Astrocyte of the cerebellum (primary cell): ENCODE measurements around the gene DPYSL5.
"Not testable (repeated sequence)": the region's sequence is repeated elsewhere in the genome, so short reads cannot be mapped to it uniquely, and the experiment has no call there.

Source experiments
- DNase-seq: peaks from one replicate; pipeline ENCODE4 v3.0.0-alpha.2; 2011; ENCODE audit warnings: low read depth
- H3K4me3 ChIP-seq: 2 replicates; pipeline ENCODE4 v1.5.1; 2011; ENCODE audit warnings: mild to moderate bottlenecking, low read depth, low read length, moderate library complexity
- in situ Hi-C: cut with HindIII; loops from 2 replicates; pipeline ENCODE4 v1.10.0; 2017; ENCODE audit warnings: low sequenced_read_pairs
- TF ChIP-seq, protein P1 (sequence below): IDR thresholded peaks from 2 replicates; pipeline ENCODE4 v1.5.1; 2012; ENCODE audit warnings: low read length, low read depth, moderate library complexity, mild to moderate bottlenecking; ENCODE audit errors: missing control alignments

DPYSL5 gene

DNA sequence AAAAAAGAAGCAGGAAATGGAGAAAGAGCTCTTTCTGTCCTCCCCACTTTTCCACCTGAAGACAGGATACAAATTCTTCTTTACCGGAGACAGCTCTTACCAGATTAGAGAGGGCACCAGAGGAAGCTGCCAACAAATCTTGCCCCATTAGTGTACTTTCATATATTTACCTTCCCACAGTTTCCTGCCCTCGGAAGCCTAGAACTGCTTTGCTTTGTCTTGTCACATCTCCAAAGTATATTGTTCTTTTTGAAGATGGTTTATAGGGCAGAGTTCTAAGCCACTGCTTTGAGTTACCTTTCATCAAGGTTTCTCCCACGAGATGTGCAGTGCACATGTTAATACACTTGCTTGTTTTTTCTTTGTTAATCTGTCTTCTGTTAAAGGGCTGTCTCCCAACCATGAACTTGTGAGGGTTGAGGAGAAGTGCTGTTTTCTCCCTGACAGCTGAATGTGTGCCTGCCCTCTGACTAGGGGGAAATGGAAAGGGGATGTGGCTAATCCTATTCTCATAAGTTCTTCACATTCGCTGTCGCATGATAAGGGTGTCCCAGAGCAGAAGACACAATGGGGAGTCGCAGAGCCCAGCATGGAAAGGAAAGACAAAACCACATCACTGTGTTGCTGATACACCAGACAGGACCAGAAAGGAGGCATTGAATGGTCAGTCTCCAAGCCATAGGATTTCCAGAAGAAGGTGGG is 37.9 kb upstream of the DPYSL5 start:
- H3K4me3 ChIP-seq, result no peak overlapping the region
- no peak for DNase-seq
- TF ChIP-seq, protein P1, sequence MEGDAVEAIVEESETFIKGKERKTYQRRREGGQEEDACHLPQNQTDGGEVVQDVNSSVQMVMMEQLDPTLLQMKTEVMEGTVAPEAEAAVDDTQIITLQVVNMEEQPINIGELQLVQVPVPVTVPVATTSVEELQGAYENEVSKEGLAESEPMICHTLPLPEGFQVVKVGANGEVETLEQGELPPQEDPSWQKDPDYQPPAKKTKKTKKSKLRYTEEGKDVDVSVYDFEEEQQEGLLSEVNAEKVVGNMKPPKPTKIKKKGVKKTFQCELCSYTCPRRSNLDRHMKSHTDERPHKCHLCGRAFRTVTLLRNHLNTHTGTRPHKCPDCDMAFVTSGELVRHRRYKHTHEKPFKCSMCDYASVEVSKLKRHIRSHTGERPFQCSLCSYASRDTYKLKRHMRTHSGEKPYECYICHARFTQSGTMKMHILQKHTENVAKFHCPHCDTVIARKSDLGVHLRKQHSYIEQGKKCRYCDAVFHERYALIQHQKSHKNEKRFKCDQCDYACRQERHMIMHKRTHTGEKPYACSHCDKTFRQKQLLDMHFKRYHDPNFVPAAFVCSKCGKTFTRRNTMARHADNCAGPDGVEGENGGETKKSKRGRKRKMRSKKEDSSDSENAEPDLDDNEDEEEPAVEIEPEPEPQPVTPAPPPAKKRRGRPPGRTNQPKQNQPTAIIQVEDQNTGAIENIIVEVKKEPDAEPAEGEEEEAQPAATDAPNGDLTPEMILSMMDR, result no peak
- in situ Hi-C loops, result no loop called here

GRCh38 chr2:26811261-26811660 is 36.7 kb upstream of the DPYSL5 start:
- in situ Hi-C loops, result no loop called here

DNA sequence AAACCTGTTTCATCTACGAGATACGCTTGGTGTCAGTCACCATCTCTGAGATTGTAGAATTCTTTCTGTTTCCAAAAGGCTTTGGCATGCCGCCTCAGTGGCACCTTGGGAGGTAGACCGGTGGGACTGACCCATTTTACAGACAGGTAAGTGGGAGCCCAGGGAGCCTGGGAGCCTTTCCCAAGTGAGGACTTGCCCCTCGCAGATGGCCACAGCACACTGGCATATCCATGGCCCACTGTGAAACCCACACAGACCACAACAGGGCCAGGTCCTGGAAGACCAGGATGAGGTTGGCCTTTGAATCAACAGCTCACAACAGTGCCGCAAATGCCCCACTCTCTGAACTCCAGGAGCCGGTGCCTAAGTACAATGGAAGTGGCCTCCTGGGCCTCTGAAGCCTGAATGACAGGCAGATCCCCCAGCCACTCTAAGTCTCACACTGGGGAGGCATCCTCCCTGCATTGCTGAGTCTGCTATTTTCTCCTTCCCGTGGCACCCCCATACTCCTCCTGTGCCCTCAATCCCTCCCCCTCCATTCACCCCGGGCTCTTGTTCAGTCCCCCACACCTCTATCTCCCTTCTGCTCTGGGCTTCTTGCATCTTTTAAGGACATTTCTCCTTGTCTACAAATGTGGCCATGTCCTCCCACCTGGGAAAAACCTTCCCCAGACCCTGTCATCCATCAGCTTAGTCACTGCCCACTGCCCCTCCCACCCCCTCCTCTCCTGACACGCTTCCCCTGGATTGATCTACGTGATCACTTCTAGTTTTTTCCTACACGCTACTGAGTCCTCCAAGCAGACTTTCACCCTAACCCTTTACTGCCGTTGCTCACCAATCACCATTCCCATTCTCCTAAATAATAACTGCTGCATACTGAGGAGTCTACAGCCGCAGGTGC is 35.9 kb upstream of the DPYSL5 start:
- TF ChIP-seq, protein P1, result no peak
- in situ Hi-C loops, result no loop called here
- no peak overlapping the region for H3K4me3 ChIP-seq
- no peak for DNase-seq

More at GRCh38 chr2:26811261-26811660, 36.7 kb upstream of the DPYSL5 start:
- no peak overlapping the region for H3K4me3 ChIP-seq
- DNase-seq, result no peak
- TF ChIP-seq, protein P1, result no peak

- no peak overlapping the region for H3K4me3 ChIP-seq
- in situ Hi-C loops, result no loop called here
- no peak for DNase-seq
- TF ChIP-seq, protein P1, result no peak
Measured at GRCh38 chr2:26812731-26813130, 35.2 kb upstream of the DPYSL5 start.

DNA sequence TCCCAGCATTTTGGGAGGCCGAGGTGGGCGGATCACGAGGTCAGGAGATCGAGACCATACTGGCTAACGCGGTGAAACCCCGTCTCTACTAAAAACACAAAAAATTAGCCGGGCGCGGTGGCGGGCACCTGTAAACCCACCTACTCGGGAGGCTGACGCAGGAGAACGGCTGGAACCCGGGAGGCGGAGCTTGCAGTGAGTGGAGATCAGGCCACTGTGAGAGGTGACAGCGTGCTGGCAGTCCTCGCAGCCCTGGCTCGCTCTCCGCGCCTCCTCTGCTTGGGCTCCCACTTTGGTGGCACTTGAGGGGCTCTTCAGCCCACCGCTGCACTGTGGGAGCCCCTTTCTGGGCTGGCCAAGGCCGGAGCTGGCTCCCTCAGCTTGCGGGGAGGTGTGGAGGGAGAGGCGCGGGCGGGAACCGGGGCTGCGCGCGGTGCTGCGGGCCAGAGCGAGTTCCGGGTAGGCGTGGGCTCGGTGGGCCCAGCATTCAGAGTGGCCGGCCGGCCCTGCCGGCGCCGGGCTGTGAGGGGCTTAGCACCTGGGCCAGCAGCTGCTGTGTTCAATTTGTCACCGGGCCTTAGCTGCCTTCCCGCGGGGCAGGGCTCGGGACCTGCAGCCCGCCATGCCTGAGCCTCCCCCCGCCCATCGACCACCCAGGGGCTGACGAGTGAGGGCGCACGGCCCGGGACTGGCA is 33.7 kb upstream of the DPYSL5 start:
- DNase-seq, H3K4me3 ChIP-seq, in situ Hi-C loops: not testable (repeated sequence)

DNA sequence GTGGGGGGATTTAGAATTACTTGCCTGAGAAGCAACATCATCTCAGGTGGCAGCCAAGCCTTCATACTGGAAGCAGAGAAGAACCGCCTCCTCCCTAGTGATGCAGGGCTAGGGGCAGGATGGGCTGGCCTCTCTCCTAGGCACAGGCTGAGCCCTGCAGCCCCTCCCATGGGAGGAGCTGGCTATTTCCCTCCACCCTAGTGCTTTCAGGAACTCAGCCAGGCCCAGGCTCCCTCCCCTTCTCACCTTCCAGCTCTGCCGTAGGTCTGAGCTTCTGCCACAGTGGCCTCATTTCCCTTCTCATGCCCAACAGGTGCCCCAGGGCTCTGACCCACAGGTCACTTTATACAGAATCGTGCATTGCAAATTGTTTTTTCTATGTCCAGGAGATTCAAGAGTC is 31.0 kb upstream of the DPYSL5 start:
- TF ChIP-seq, protein P1, result no peak
- no peak overlapping the region for H3K4me3 ChIP-seq
- in situ Hi-C loops, result no loop called here
- no peak for DNase-seq

DNA sequence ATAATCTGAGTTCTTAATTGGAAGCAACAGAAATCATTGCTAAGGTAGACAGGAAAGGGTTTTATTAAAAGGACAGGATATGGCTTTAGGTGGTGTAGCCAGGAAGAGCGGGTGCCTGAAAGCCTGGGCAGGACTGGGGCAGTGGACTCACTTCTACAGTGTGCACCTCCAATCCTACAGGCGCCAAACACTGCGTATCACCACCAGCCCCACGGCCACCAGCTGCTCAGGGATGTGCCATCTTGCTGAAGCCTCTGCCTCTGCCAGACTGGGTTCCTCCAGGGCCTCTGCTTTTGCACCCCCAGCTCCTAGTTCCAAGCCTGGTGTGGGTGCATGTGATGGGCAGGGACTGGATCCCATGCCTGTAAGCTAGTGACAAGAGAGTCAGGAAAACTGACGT is 29.7 kb upstream of the DPYSL5 start:
- TF ChIP-seq, protein P1, result no peak
- in situ Hi-C loops, result no loop called here
- H3K4me3 ChIP-seq, result no peak overlapping the region
- DNase-seq, result no peak
